Gastroesophageal sphincter (tissue), 3 donors: ENCODE results near the gene SUPT16H.

Experiments used
- CTCF ChIP-seq, 4 experiments: fragments of 200-600 bp in 2 of 4; fragments of 450-650 bp in 2 of 4; sonication (generic) in 1 of 4; IDR thresholded peaks; one replicate each; pipeline ENCODE4 v1.5.1; 2017 to 2019; ENCODE audit warnings: antibody characterized with exemption in 4 of 4, mild to moderate bottlenecking in 2 of 4, moderate library complexity in 2 of 4
- EP300 ChIP-seq: sonication (generic); formaldehyde crosslinking; IDR thresholded peaks from one replicate; pipeline ENCODE4 v1.6.1; 2017; ENCODE audit warnings: antibody characterized with exemption, mild to moderate bottlenecking
- POLR2A ChIP-seq, 2 donors: fragments of 450-650 bp; IDR thresholded peaks; one replicate each; pipeline ENCODE4 v1.6.1; 2017; ENCODE audit warnings: antibody characterized with exemption in 2 of 2, mild to moderate bottlenecking in 2 of 2, moderate library complexity in 1 of 2
- POLR2AphosphoS5 ChIP-seq: sonication (generic); formaldehyde crosslinking; IDR thresholded peaks from one replicate; pipeline ENCODE4 v1.6.1; 2017; ENCODE audit warnings: antibody characterized with exemption

GRCh38 chr14:21311614-21312013 lies 72.2 kb downstream of the SUPT16H start:
- TF ChIP-seq CTCF (IDR thresholded peaks at IDR 0.05) (no peak), POLR2A (IDR thresholded peaks at IDR 0.05) (no peak), EP300 (no peak), POLR2AphosphoS5 (no peak)
